Fibroblast of lung (primary cell): ENCODE data around the gene FOXC1. TPM values are rescaled to one million over a fixed set of nuclear protein-coding genes. Genes with fewer than 3 reads are reported as not detected.
A peak's percentile ranks its signal among the peaks of the same experiment; 100 is the strongest.

Experiments
- DNase-seq, 2 donors: peaks; one replicate each; pipeline versions ENCODE4 v3.0.0 to v3.0.0-alpha.2; 2010; ENCODE audit warnings: low read depth in 2 of 2
- H2AFZ ChIP-seq: 2 replicates; pipeline ENCODE4 v1.5.1; 2012; ENCODE audit warnings: low read length, control low read depth, inconsistent platforms
- H3K27ac ChIP-seq: 2 replicates; pipeline ENCODE4 v1.5.1; 2011; ENCODE audit warnings: low read length, control low read depth; ENCODE audit not compliant: insufficient read depth
- H3K27me3 ChIP-seq: 2 replicates; pipeline ENCODE4 v1.5.1; 2011; ENCODE audit warnings: mild to moderate bottlenecking, low read length; ENCODE audit not compliant: control insufficient read depth, insufficient read depth
- H3K36me3 ChIP-seq: 2 replicates; pipeline ENCODE4 v1.5.1; 2011; ENCODE audit warnings: low read length; ENCODE audit not compliant: control insufficient read depth, insufficient read depth
- H3K4me1 ChIP-seq: 2 replicates; pipeline ENCODE4 v1.5.1; 2011; ENCODE audit warnings: low read length; ENCODE audit not compliant: control insufficient read depth, insufficient read depth; ENCODE audit errors: extremely low read depth
- H3K4me2 ChIP-seq: 2 replicates; pipeline ENCODE4 v1.5.1; 2011; ENCODE audit warnings: low read length, control low read depth; ENCODE audit not compliant: insufficient read depth; ENCODE audit errors: extremely low read depth
- H3K4me3 ChIP-seq, 4 experiments: fragments of 200-600 bp in 1 of 4; sonication (generic) in 1 of 4; replicated peaks in 1 of 4; 2 replicates each; pipeline ENCODE4 v1.5.1; 2011 to 2016; ENCODE audit warnings: low read length in 4 of 4, low read depth in 3 of 4, mild to moderate bottlenecking in 3 of 4, control low read depth in 2 of 4, inconsistent platforms in 1 of 4, mixed read lengths in 1 of 4; ENCODE audit not compliant: insufficient read depth in 1 of 4; ENCODE audit errors: control extremely low read depth in 1 of 4
- H3K79me2 ChIP-seq: 2 replicates; pipeline ENCODE4 v1.5.1; 2012; ENCODE audit warnings: mild to moderate bottlenecking, low read length, inconsistent platforms; ENCODE audit not compliant: control insufficient read depth, insufficient read depth
- H3K9ac ChIP-seq: 2 replicates; pipeline ENCODE4 v1.5.1; 2011; ENCODE audit warnings: mild to moderate bottlenecking, low read length, control low read depth; ENCODE audit not compliant: insufficient read depth
- H3K9me3 ChIP-seq: 2 replicates; pipeline ENCODE4 v1.5.1; 2012; ENCODE audit warnings: low read depth, low read length; ENCODE audit not compliant: control insufficient read depth, insufficient read depth
- H4K20me1 ChIP-seq: 2 replicates; pipeline ENCODE4 v1.5.1; 2011; ENCODE audit warnings: low read length; ENCODE audit not compliant: control insufficient read depth, insufficient read depth; ENCODE audit errors: extremely low read depth
- EZH2 ChIP-seq: IDR thresholded peaks from 2 replicates; pipeline ENCODE4 v1.5.1; 2012; ENCODE audit warnings: low read length, control low read depth, mild to moderate bottlenecking; ENCODE audit errors: missing control alignments
- polyA plus RNA-seq, 2 donors: library from polyadenylated mRNA; depleted of rRNA in 1 of 2; stranded (reverse) in 1 of 2; unstranded in 1 of 2; fragments of >200 nt; gene quantifications; 2 replicates each; pipeline ENCODE4 v1.2.1, GENCODE V29; 2011 to 2012; ENCODE audit warnings: missing spikeins in 1 of 2
- total RNA-seq: library from RNA; depleted of rRNA; stranded (reverse); fragments of >200 nt; gene quantifications from 2 replicates; pipeline ENCODE4 v1.2.1, GENCODE V29; 2014
- TF ChIP-seq, protein P1 (sequence below), 2 donors: IDR thresholded peaks in 1 of 2; conservative IDR thresholded peaks in 1 of 2; 1 replicate in 1 of 2; 2 replicates in 1 of 2; pipeline ENCODE4 v1.5.1; 2011 to 2012; ENCODE audit warnings: low read length in 2 of 2, control low read depth in 1 of 2, inconsistent platforms in 1 of 2, low read depth in 1 of 2, mild to moderate bottlenecking in 1 of 2

Gene FOXC1
- total and polyA plus RNA-seq, 2 donors (not counting 1 experiment from before 2014, with no cell fraction given) = 0.66 to 2.3 TPM

DNA sequence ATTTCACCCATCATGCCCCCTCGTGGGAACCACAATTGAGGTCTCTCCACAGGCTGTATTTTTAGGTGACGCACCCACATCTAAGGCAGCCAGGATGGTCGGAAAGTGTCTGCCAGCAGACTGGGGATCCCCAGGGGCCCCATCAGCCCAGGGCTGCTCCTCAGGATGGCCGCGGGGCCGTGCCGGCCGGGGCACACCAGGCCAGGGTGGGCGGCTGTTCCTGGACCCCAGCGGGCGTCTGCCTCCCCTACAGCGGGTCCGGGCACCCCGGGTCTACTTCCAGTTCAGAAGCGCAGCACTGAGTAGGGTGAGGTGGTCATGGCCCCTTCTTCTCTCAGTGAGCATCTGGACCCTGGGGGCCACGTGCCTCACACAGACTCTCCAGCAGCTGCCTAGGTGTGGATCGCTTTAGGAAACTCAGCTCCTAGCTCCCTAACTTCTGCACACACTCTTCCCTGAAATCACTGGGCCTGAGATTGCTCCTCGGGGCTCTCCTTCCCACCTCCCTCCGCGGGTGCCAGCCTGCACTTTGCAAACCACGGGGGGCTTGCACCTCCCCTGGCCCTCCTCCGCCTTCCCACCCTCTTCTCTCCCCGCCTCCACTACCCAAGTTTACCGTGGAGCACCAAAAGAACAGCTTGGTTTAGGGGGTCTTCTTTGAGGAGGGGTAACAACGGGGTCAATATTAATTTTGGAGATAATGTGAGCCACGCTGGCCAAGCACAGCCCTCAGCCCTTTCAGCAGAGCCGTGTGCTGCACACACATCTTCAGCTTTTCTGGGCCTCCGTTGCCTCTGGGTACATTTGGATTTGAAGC, 14.2 kb upstream of the FOXC1 start:
- H3K4me1 ChIP-seq = peaks cover 3% of the 10 kb centered on the region
- no peak for DNase-seq
- no peaks in the 10 kb centered on the region for H4K20me1 ChIP-seq
- TF ChIP-seq, protein P1, sequence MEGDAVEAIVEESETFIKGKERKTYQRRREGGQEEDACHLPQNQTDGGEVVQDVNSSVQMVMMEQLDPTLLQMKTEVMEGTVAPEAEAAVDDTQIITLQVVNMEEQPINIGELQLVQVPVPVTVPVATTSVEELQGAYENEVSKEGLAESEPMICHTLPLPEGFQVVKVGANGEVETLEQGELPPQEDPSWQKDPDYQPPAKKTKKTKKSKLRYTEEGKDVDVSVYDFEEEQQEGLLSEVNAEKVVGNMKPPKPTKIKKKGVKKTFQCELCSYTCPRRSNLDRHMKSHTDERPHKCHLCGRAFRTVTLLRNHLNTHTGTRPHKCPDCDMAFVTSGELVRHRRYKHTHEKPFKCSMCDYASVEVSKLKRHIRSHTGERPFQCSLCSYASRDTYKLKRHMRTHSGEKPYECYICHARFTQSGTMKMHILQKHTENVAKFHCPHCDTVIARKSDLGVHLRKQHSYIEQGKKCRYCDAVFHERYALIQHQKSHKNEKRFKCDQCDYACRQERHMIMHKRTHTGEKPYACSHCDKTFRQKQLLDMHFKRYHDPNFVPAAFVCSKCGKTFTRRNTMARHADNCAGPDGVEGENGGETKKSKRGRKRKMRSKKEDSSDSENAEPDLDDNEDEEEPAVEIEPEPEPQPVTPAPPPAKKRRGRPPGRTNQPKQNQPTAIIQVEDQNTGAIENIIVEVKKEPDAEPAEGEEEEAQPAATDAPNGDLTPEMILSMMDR (conservative IDR thresholded peaks at IDR 0.05 in 1 of 2, IDR thresholded peaks at IDR 0.05 in 1 of 2; ENCODE audit: low read depth in 1 of 2, low read length in 2 of 2) = no peak
- no peak for TF ChIP-seq EZH2
- peak overlapping the region in 3 of 4 experiments; percentile 32 to 57 (median 53) for H3K4me3 ChIP-seq
- H3K27ac ChIP-seq = no peak overlapping the region
- no peaks in the 10 kb centered on the region for H3K36me3 ChIP-seq
- H3K27me3 ChIP-seq = peaks cover 4% of the 10 kb centered on the region
- H3K9ac ChIP-seq = no peak overlapping the region
- no peaks in the 10 kb centered on the region for H3K9me3 ChIP-seq
- H3K4me2 ChIP-seq = peak overlapping the region; percentile 98
- H3K79me2 ChIP-seq = no peaks in the 10 kb centered on the region
- H2AFZ ChIP-seq = peak overlapping the region; percentile 82

- Histone ChIP-seq H3K79me2 (no peaks in the 10 kb centered on the region), H3K27me3 (peaks cover 10% of the 10 kb centered on the region), H3K27ac (no peak overlapping the region), H3K9ac (no peak overlapping the region), H4K20me1 (no peaks in the 10 kb centered on the region), H3K9me3 (no peaks in the 10 kb centered on the region), H2AFZ (peak overlapping the region; percentile 82), H3K4me1 (peaks cover 3% of the 10 kb centered on the region), H3K36me3 (no peaks in the 10 kb centered on the region), H3K4me2 (peak overlapping the region; percentile 98), H3K4me3 (peak overlapping the region; percentile 32 to 57 (median 46))
- peak in 1 of 2 donors; percentile 52 for DNase-seq
- TF ChIP-seq, protein P1 (conservative IDR thresholded peaks at IDR 0.05 in 1 of 2, IDR thresholded peaks at IDR 0.05 in 1 of 2; ENCODE audit: low read depth in 1 of 2, low read length in 2 of 2) = peak; percentile 83 to 85
- no peak for TF ChIP-seq EZH2
Measured at GRCh38 chr6:1596088-1596852, 13.4 kb upstream of the FOXC1 start.

GRCh38 chr6:1597121-1597744, 12.5 kb upstream of the FOXC1 start:
- Histone ChIP-seq H4K20me1 (no peaks in the 10 kb centered on the region), H3K36me3 (no peaks in the 10 kb centered on the region), H3K4me1 (peaks cover 3% of the 10 kb centered on the region), H3K79me2 (no peaks in the 10 kb centered on the region), H3K4me3 (no peak overlapping the region), H3K9me3 (no peaks in the 10 kb centered on the region), H3K4me2 (no peak overlapping the region), H3K9ac (no peak overlapping the region), H2AFZ (no peak overlapping the region), H3K27ac (no peak overlapping the region), H3K27me3 (peaks cover 19% of the 10 kb centered on the region)
- DNase-seq = no peak
- no peak for TF ChIP-seq EZH2
- TF ChIP-seq, protein P1 (conservative IDR thresholded peaks at IDR 0.05 in 1 of 2, IDR thresholded peaks at IDR 0.05 in 1 of 2; ENCODE audit: low read depth in 1 of 2, low read length in 2 of 2) = no peak
